Occipital lobe (tissue), 2 donors: Measurements from ENCODE around the gene C1orf198. TPM values are rescaled to one million over a fixed set of nuclear protein-coding genes. Genes with fewer than 3 reads are reported as not detected.
A peak's percentile ranks its signal among the peaks of the same experiment; 100 is the strongest.
"Not testable (repeated sequence)": the region's sequence is repeated elsewhere in the genome, so short reads cannot be mapped to it uniquely, and the experiment has no call there.

Experiments
- DNase-seq: peaks from one replicate; lab custom pipeline; 2025; lab: John Stamatoyannopoulos, UW
- total RNA-seq: library from RNA; depleted of rRNA; stranded (reverse); fragments of >200 nt; gene quantifications from one replicate; pipeline ENCODE4 v1.2.3, GENCODE V29; 2014

Gene C1orf198
- total RNA-seq, 1 donor from 2014 or later = 14.5 TPM

DNA sequence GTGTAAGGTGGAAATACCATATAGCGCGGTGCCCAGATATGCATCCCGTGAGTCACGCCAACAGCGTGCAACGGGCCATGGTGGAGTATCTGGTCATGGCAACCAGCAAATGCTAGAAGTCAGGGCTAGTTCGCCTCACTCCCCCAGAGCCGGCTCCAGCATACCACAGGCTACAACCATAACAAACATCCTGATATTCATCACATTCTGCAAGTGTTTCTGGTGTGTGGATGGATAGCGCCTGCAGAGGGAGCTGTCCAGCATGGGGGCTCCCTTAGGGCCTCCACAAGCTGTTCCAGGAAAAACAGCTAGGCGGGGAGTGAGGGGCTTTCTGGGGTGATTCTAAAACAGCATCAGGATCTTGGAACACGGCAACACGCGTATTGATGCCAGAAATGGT is 6.8 kb downstream of the C1orf198 start:
- DNase-seq = no peak

DNA sequence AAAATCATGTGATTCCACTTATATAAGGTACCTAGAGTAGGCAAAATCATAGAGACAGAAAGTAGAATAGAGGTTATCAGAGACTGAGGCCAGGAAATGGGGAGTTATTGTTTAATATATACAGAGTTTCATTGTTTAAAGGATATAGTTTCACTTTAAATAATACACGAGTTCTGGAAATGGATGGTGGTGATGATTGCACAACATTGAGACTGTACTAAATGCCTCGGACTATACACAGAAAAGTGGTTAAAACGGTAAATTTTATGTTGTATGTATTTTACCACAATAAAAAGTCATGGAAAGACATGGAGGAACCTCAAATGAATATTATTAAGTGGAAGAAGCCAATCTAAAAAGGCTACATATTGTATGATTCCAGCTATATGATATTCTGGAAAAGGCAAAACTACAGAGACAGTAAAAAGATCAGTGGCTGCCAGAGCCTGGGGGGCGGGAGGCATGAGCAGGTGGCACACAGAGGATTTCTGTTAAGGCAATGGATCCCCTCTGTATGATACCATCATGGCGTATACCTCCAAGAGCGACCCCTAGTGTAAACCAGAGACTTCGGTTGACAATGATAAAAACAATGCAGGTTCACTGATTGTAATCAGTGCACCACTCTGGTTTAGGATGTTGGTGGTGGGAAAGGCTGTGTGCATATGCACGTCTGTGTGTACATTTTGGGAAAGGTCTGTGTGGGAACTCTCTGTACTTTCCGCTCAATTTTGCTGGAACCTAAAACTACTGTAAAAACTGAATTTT is 7.5 kb downstream of the C1orf198 start:
- DNase-seq = no peak

DNA sequence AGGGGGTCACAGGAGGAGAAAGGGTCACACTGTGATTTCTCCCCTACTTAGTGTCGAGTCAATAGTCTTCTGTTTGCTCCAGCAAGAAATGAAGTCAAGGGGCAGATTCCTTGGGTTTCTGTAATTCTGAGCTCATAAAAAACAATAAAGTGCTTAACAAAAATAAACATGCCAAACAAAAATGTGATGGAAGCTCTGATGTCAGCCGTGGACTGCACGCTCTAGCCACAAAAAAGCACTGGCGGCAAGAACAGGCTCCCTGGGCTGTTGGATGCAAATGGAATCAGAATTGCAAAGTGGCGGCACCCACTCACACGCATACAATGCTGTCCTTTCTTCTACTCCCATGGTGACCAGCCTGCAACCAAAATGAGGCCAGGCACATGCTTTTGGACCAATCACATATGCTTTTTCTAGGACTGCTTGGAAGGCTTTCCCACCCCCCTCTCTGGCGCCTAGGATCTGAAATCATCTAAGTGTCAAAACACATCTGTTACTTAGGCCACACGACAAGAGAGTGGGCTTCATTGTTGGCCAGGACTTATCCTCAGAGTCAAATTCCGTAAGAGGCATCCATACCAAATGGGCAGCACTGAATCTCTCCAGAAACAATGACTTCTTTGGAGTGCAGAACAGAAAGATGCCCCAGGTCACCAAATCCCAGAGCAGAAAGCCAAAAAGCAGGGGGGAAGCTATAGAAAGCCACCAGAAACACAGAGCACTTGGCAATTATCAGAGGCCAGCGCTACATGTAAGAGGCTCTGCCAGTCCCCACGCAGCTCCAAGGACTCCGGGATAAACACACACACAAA is 9.2 kb downstream of the C1orf198 start:
- peak; percentile 86 for DNase-seq

DNA sequence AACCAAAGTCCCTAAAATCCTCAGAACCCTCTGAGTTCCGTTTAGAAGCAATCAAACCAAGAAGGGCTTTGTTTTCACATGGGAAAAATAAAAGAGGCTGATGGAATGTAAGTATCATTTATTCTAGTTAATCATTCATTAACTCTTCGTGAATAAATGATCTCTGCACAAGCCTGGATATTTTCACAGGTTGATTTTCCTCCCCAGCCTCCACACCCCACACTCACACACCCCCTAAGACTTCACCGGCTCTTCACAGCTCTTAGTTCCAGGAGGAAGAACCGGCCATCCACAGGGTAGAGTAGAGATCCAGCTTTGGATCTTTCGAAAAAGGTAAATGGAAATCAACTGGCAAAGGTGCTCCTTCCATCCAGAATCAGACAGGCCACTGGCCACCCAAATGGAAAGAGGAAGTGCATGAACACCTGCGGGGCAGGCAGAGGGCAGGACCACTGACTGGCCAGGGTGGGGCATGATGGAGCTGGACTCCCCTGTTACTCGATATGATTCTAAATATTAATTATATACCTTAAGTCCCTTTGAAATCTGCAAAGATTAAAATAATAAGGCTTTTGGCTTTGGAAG is 10.0 kb downstream of the C1orf198 start:
- no peak for DNase-seq

DNA sequence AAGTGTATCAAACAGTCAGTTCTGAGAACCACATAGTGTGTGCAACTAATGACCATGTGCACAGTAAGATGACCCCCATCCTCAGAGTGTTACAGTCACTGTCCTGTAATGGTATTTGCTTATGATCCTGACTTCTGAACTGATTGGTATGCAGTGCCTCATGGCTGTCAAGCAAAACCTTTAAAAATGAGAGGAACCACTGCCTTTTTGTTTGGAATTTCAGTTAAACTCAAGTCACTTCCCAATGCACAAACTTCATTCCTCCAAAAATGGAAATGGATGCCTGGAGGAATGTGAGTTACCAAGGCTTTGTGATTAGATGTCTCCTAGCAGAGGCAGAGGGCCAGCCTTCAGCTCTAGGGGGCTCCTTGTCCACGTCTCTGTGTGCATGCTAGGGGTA is 10.5 kb downstream of the C1orf198 start:
- DNase-seq = no peak

DNA sequence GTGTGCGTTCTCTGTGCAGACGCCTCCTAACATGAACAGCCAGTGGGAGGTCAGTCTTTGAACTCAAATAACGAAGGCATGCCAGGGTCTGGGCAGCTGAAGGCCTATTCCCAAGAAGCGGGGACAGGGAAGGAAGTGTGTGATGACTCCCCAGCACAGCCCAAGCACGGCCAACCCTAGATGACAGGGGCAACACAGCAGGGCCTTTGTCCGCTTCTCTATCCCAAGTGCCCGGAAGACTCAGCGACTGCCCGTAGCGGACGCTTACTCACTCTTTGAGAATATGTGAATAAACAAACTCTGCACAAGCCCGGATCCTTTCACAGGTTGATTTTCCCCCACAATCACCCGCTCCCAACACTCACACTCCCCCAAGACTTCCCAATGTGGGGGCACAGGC is 11.2 kb downstream of the C1orf198 start:
- DNase-seq = peak; percentile 64

DNA sequence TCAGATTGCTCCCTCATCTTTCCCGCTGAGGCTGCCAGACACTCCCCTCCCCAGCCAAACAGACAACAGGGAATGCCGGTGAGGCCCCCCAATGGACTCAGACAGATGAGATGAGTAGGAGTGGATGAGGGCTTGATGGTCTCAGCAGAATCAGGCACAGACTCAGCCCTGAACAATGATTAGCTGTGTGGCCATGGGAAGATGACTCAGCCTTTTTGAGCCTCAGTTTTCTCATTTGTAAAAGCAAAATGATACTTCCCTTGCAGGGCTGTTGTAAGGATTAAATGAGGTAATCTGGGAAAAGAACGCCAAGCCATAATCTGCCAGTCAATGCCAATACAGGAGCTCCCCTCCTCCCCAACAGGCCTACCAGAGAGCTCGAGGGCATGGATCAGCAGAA is 12.4 kb downstream of the C1orf198 start:
- peak; percentile 19 for DNase-seq

DNA sequence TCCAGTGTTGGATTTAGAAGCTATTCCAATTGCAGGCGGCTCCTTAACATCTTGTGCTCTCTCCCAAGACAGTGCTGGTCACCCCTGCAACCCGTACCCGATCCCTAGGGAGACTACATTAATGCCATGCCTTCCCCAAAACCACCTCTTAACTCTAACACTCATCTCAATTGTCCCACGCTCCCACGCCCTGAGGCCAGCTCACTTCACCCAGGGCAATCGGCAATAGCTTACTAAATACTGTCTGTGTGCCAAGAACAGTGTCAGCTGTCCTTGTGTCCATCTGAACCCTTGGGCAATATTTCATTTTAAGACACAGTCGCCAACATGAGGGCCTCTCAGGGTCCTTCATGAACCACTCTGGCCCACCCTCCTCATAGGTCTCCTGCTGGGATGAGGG is 13.9 kb downstream of the C1orf198 start:
- DNase-seq = no peak

DNA sequence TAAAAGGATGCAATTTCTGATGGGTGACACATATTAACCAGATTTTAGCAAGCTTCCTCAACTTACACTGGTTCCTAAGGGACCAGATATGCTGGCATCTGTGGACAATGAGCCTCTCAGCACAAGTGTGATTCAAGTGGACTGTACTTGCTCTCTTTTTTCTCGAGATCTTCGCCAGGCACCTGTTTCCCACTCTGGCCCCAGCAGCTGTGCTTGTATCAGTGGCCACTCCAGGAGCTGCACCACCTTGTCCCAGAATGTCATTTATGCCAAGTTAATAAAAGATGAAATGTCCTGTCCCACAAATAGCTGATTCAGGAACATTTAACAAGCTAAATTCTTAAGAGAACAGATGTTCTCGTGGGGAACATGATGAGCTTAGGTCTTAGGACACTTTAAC is 14.6 kb downstream of the C1orf198 start:
- no peak for DNase-seq

DNA sequence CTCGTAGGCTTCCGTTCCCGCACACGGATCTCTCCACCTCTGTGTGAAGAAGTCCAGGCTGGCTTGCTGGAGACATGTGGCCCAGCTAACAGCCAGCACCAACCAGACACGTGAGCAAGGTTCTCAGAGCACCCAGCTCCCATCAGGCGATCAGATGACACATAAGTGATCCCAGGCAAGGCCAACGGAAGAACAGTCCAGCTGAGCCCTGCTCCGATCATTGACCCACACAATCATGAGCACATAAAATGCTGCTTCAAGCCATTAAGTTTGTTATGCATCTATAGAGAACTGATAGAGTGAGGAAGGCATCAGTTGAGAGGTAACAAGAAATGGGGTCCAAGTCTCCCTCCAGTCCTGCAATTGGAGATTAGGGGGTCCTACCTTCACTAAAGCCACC is 15.4 kb downstream of the C1orf198 start:
- DNase-seq = no peak

DNA sequence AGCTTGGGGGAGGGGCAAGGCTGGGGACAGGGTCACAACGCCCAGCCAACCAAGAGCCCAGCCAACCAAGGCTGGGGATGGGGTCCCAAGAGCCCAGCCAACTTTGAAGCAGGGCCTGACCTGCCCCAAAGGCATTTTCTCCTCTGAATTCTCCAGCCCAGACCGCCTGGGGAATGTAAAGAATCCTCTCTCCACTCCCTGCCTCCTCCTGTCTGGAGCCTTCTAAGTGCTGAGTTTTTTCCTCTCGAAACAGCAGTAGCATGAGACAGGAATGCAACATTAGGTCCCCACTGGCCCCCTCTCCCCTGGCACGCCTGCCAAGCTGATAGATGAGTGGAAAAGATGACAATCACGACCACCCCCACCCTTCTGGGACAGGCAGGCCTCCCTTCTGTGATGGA is 17.0 kb downstream of the C1orf198 start:
- DNase-seq = no peak

DNA sequence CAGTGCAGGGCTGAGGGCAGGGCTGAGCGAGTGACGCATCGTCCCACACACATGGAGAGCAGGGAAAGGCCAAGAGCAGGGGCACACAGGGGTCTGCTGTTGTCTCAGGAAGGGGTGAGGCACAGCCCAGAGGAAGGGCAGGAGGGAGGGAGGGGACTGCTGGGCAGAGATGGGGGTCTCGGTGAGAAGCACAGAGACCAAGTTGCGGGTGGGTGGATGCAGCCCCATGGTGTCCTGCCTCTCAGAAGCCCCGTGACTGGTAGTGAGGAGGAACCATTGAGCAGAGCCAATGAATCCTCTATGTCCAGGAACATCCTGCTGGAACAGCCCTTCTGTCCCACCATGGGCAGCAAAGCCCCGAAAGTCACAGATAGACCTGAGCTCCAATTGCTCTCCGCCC is 17.8 kb downstream of the C1orf198 start:
- DNase-seq = no peak

DNA sequence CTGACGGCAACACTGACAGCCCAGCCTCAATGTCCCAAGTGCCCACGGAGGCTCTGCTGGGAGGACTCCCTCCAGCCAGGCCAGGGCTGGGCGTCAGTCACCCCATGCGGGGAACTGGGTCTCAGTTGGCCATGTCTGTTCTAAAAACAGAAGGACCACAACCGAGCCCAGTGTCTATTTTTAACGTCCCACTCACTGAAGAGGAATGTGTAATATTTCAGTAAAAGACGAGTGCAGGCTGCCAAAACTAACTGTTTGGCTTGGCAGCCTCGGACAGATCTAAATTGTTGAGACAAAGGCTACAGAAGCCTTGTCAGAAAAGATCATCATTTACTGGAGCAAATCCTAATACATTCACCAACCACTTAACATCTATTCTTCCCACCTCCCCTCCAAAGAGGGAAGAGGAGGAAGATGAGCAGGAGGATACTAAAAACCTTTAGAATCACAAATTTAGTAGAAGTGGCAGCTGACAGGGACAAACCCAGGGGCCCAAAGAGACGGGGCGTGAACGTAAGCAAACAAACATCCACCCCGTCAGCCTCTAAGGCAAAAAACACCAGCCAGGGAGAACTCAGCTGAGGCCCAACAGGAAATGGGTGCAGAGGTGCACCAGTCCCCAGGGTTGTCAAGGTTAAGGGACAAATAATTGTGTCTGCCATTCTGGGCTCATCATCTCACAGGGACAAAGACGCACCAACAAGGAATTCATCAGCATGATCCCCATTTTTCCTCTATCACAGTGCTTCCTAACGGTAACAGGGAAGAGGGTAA is 18.7 kb downstream of the C1orf198 start:
- DNase-seq = peak; percentile 50

DNA sequence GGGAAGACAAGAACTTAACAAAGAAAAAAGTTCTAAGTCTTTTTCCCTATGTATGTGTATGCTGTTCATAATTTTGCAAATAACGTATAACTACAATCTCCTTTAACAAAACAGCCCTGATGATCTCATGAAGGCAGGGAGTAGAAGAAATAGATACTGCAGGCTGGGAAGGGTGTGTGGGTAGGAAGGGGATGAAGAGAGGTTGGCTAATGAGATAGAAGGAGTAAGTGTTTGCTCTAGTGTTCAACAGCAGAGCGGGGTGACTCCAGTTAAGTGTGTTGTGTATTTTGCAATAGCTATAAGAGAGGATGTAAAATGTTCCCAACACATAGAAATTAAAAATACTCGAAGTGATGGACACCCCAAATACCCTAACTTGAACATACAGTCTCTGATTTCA is 20.1 kb downstream of the C1orf198 start:
- DNase-seq = no peak

DNA sequence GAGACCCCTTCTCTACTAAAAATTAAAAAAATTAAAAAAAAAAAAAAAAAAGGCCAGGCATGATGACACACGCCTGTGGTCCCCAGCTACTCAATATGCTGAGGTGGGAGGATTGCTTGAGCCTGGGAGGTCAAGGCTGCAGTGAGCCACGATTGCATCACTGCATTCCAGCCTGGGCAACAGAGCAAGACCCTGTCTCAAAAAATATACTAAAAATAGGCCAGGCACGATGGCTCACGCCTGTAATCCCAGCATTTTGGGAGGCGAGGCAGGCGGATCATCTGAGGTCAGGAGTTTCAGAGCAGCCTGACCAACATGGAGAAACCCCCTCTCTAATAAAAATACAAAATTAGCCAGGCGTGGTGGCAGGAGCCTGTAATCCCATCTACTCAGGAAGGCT is 23.1 kb downstream of the C1orf198 start:
- DNase-seq = not testable (repeated sequence)

DNA sequence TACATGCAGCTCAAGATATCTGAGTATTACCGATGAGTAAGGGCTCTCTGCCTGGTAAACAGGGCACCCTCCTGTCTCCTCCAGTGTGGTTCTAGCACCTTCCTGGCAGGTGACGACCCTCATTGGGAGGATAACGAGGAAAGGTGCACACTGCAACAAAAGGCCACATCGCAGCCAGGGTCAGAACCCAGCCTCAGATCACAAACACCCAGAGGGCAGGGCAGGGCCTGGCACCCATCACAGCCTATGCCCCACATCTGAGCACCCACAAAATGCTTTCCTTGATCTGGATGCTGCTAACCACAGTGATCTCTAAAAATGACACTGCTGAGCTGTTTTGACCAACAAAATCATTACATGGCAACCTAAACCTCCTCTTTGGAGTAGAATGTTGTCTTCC is 23.8 kb downstream of the C1orf198 start:
- no peak for DNase-seq

DNA sequence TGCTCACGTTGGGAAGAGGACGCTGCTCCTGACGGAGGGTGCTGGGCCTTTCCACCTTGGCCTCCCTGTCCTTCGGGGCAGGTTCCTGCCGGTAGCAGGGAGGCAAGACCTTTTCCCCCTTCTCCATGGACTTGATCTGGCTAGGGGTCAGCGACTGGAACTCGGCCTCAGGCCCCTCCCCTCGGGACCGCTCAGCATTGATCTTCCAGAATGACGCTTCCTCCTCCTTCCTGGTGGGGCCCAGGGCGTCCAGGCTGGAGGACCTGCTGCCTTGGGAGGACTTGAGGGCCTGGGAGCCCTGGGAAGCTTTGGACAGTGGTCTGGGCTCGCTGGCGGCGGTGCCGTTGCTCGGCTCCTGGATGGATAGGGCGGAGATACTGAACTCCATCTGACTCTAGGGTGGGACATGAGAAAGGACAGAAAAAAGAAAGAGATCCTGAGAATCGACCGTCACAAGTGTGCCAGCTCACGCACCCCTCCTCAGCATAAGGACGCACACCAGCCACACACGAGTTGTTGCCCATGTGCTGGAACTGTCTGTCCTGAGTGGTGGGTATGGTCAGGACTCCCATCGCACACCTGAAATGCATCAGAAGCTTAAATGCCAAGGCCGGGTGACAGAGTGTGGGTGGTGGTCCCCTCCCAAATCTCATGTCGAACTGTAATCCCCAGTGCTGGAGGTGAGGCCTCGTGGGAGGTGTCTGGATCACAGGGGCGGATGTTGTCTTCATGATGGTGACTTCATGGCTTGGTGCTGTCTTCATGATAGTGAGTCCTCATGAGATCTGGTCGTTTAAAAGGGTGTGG is 24.6 kb downstream of the C1orf198 start:
- no peak for DNase-seq

DNA sequence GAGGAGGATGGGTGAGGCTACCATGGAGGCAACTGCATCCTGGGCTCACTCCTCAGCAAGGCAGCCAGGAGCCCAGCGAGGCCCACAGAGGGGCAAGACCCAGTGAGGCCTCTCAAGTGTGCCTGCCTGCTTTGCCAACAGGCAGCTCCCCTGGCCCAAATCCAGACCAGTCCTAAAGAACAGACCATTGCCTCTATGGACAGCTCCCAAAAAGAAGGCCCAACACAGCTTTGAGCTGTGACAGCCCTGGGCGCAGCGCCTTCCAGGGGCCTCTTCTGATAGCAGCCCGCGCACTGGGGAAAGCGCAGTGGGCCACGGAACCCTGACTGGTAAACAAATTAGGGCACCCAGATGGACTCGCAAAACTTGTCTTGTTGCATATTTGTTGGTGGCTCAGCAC is 25.5 kb downstream of the C1orf198 start:
- no peak for DNase-seq

DNA sequence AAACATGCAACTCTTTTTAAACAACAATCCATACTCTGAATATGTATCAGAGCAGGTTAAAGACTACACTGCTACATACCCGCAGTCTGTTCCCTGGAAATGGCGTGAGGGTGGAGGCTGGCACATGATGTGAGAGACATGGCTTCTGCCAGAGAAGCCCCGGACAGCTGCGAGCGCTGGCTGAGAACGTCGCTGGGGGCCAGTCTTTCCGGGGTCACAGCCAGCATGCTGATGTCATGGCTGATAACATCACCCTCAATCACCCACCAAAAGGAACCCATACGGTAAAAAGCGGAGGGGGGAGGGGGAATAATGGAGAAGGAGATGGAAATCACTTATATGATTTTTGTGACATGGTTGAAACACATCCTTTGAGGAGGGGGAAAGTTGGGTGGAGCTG is 29.1 kb downstream of the C1orf198 start:
- no peak for DNase-seq

DNA sequence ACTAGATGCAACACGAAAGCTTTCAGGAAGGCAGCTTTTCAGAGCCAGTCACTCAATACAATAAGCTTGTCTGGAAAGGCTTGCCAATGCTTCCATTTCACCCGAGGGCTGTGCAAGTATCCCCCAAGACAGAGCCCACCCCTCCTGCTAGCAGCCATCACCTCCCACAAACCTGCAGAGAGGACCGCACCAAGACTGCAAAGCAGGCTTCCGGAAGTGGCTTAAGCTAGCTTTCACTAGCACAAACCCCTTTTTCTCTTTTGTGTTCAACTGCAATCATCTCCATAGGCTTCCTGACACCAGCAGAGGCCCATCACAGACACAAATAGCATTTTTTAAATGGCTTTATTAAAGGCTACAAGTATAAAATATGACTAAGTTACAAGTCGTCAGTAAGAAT is 31.5 kb downstream of the C1orf198 start:
- DNase-seq = no peak

DNA sequence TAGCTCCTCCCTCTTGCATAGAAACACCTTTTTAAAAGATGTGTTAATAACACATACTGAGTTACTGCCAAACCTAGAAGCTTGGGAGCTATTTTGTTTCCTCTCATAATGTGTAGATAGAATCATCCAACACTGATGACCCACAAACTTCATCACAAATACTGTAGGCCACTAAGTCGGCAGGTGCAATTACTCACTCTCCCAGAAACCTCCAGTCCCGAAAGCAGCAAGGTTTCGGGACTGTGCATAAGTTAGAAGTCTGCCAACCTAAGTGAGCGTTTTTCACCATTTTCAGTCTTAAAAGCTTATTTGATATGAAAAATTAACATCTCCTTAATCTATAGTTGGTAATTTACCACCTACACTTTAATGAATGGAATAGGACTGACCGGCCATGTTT is 32.0 kb downstream of the C1orf198 start:
- no peak for DNase-seq
